ENCODE results near the gene RSAD1.

DNA sequence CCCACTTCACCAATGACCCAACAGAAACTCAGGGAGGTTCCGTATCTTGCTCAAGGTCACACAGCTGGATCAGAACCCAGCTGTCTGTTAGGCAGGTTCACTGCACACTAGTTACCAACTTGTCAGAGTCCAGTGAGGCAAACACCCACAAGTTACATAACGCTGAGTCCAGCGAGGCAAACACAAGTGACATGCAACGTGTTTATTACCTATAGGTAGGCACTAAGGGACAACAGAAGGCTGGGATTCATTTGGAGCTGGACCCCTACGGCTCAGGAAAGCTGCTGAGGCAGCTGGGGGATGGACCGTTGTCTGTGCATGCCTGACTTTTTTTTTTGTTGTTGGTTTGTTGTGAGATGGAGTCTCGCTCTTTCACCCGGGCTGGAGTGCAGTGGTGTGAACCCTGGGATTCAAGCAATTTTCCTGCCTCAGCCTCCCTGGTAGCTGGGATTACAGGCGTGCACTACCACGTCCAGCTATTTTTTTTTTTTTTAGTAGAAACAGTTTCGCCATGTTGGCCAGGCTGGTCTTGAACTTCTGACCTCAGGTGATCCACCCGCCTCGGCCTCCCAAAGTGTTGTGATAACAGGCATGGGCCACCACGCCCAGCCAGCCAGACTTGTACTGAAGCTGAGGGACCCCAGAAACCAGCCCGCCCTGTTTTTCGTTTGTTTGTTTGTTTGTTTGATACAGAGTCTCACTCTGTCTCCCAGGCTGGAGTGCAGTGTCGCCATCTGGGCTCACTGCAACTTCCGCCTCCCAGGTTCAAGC is 1.9 kb upstream of the RSAD1 start:
- TF ChIP-seq, protein P1, sequence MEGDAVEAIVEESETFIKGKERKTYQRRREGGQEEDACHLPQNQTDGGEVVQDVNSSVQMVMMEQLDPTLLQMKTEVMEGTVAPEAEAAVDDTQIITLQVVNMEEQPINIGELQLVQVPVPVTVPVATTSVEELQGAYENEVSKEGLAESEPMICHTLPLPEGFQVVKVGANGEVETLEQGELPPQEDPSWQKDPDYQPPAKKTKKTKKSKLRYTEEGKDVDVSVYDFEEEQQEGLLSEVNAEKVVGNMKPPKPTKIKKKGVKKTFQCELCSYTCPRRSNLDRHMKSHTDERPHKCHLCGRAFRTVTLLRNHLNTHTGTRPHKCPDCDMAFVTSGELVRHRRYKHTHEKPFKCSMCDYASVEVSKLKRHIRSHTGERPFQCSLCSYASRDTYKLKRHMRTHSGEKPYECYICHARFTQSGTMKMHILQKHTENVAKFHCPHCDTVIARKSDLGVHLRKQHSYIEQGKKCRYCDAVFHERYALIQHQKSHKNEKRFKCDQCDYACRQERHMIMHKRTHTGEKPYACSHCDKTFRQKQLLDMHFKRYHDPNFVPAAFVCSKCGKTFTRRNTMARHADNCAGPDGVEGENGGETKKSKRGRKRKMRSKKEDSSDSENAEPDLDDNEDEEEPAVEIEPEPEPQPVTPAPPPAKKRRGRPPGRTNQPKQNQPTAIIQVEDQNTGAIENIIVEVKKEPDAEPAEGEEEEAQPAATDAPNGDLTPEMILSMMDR (IDR thresholded peaks at IDR 0.05): no peak
- TF ChIP-seq POLR2A (IDR thresholded peaks at IDR 0.05) (no peak), POLR2AphosphoS5 (IDR thresholded peaks at IDR 0.05) (no peak)
